Activated naive CD4-positive, alpha-beta T cell treated with anti-CD3 and anti-CD28 coated beads for 36 hours (primary cell): ENCODE measurements around the gene PPM1M. TPM values are rescaled to one million over a fixed set of nuclear protein-coding genes. Genes with fewer than 3 reads are reported as not detected.
A peak's percentile ranks its signal among the peaks of the same experiment; 100 is the strongest.

ENCODE experiments used
- CTCF ChIA-PET: fragments of 350-600 bp; sonication (Branson Sonifier 250); formaldehyde crosslinking; loops from one replicate; lab custom pipeline; 2021; ENCODE audit warnings: antibody characterized with exemption; lab: Charles Lee
- DNase-seq: peaks from one replicate; pipeline ENCODE4 v3.0.0-alpha.2; 2020
- H3K27ac Mint-ChIP-seq: one replicate; pipeline ENCODE4 v1.8.0; 2021; ENCODE audit warnings: mild to moderate bottlenecking, mixed read lengths
- H3K27me3 Mint-ChIP-seq: one replicate; pipeline ENCODE4 v1.8.0; 2021; ENCODE audit warnings: low read depth, mixed read lengths
- H3K36me3 Mint-ChIP-seq: one replicate; pipeline ENCODE4 v1.8.0; 2021; ENCODE audit warnings: low read depth, mixed read lengths
- H3K4me1 Mint-ChIP-seq: one replicate; pipeline ENCODE4 v1.8.0; 2021; ENCODE audit warnings: low read depth, mixed read lengths
- H3K4me3 Mint-ChIP-seq: one replicate; pipeline ENCODE4 v1.8.0; 2021; ENCODE audit warnings: mild to moderate bottlenecking, moderate library complexity, mixed read lengths
- H3K9me3 Mint-ChIP-seq: one replicate; pipeline ENCODE4 v1.8.0; 2021; ENCODE audit warnings: mixed read lengths
- intact Hi-C: fragments of 100-400 bp; cut with micrococcal nuclease; formaldehyde crosslinking; loops from one replicate; pipeline ENCODE4 v1.15.1; 2023
- total RNA-seq, 2 experiments: library from RNA; stranded (reverse); gene quantifications; one replicate each; pipeline ENCODE4 v1.2.3, GENCODE V29; 2021

PPM1M gene
- total RNA-seq, 2 experiments from 2014 or later = 107 to 108 TPM

DNA sequence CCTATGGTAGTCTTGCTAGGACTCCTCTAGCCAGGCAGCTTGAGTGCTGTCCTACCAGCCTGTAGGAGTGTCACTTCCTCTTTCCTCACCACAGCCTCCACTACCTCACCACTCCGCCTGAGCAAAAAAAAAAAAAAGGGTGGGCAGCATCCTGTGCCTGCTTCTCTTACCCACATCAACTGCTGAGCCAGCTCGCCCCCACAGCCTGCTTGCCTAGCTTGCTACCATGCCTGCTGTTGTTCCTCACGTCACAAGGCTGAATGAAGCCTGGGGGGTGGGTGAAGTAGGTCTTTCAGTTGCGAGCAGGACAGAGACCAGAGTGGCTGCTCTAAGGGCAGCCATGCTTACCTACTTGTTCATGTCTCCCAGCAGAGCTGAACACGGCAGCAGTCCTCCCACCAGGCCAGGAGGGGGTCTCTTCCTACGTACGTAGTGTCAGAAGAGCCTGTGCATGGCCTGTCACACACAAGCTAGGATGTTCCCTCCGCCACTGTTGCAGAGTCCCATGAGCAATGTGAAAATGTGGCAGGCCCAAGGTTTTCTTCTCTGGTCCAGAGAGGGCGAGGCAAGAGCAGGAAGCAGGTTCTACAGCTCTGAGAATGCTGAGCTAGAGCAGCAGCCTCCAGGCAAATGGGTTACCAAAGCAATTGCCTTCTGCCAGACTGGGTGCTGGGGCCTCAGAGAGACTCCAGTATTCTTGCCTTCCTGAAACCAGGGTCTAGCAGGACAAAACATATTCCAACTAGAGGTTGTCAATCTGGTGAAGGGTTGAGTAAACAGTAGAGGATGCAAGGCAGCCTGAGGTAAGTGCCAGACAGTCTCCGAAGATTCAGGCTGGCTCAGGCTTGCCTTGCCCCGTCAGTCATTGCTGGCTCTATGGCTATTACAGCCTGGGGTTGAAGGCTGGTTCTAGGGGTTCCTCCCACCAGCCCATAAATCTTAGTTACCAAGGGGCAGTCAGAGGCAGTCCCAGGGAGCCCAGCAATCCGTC lies 8.1 kb downstream of the PPM1M start:
- DNase-seq = peak; percentile 89
- intact Hi-C loops = loop anchor here (1.0 kb wide), 3 partner anchors 13 to 25 kb away; partner anchors contain the start of gene WDR82
- Mint-ChIP-seq H3K27ac (peak overlapping the region; percentile 99), H3K36me3 (peaks cover 84% of the 10 kb centered on the region), H3K27me3 (no peaks in the 10 kb centered on the region), H3K4me3 (peak overlapping the region; percentile 65), H3K9me3 (no peaks in the 10 kb centered on the region), H3K4me1 (peaks cover 89% of the 10 kb centered on the region)
- CTCF ChIA-PET = interaction anchor here (0.6 to 10.5 kb wide), 16 partner anchors 10 to 174 kb away, joined by 3 to 49 read pairs (median 4); partner anchors contain the start of genes DNAH1 and TWF2

DNA sequence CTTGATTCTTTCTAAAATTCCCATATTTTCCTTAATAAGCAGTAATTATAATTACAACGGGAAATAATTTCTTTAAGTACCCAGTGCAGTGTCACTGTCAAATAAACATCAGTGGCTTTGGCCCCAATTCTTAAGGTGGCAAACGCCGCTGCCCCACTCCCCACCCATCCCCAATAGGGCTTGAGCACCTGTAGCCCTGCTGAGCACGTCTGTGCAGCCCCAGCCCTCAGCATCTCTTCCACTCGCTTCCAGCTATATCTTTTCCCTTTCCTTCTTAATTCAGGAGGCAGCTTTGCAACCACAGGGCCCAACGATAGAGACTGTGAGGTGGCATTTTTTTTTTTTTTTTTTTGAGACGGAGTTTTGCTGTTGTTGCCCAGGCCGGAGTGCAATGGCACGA lies 9.0 kb downstream of the PPM1M start:
- Mint-ChIP-seq H3K36me3 (peaks cover 84% of the 10 kb centered on the region), H3K27ac (peak overlapping the region; percentile 99), H3K4me3 (no peak overlapping the region), H3K9me3 (no peaks in the 10 kb centered on the region), H3K27me3 (no peaks in the 10 kb centered on the region), H3K4me1 (peaks cover 87% of the 10 kb centered on the region)
- peak; percentile 6 for DNase-seq
- intact Hi-C loops = no loop called here
- CTCF ChIA-PET = interaction anchor here (1.0 to 2.7 kb wide), 4 partner anchors 13 to 62 kb away, joined by 3 to 13 read pairs (median 5); partner anchors contain the start of gene DNAH1

DNA sequence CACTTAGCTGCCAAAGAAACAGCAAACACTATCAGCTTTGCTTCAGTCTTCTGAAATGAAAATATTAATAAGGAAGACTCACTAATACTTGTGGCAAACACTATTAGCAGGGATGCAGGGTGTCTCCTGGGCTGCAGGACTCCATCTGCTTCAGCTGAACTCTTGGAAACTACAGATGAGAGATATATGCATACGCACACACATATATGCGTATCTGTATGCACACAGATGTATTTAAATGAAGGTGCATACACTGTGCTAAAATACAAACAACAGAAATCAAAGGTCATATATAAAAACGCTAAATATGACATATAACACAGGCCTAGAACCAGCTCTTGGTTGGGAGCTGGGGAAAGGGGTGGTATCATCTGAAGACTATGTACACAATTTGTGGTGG lies 10.6 kb downstream of the PPM1M start:
- H3K4me3 Mint-ChIP-seq = no peak overlapping the region
- intact Hi-C loops = no loop called here
- H3K36me3 Mint-ChIP-seq = peaks cover 91% of the 10 kb centered on the region
- H3K27me3 Mint-ChIP-seq = no peaks in the 10 kb centered on the region
- CTCF ChIA-PET = interaction anchor here (1.0 kb wide), 2 partner anchors 22 to 24 kb away, joined by 3 to 4 read pairs; partner anchors contain the start of gene WDR82
- no peaks in the 10 kb centered on the region for H3K9me3 Mint-ChIP-seq
- peaks cover 89% of the 10 kb centered on the region for H3K4me1 Mint-ChIP-seq
- no peak for DNase-seq
- peak overlapping the region; percentile 62 for H3K27ac Mint-ChIP-seq

DNA sequence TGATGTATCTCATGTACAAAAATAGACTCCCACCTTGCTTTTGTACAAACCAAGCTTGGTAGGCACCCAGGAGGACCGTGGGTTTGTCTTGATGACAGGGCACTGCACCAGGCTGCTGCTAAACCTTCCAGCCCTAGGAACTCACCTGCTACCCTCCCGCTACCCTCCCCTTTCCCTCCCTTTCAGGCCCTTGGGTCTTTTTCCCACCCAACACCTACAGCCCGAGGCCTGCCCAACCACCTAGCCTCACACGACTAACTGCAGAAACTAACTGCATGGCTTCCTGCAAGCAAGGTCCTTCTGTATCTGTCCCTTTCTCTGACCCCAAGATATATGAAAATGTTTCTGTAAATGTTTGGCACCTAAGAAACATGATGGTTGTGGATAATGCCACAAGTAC lies 11.1 kb downstream of the PPM1M start:
- CTCF ChIA-PET = interaction anchor here (1.0 kb wide), 2 partner anchors 22 to 23 kb away, joined by 3 to 4 read pairs; partner anchors contain the start of gene WDR82
- Mint-ChIP-seq H3K4me3 (no peak overlapping the region), H3K27me3 (no peaks in the 10 kb centered on the region), H3K36me3 (peaks cover 91% of the 10 kb centered on the region), H3K4me1 (peaks cover 94% of the 10 kb centered on the region), H3K9me3 (no peaks in the 10 kb centered on the region), H3K27ac (peak overlapping the region; percentile 62)
- intact Hi-C loops = no loop called here
- DNase-seq = no peak

DNA sequence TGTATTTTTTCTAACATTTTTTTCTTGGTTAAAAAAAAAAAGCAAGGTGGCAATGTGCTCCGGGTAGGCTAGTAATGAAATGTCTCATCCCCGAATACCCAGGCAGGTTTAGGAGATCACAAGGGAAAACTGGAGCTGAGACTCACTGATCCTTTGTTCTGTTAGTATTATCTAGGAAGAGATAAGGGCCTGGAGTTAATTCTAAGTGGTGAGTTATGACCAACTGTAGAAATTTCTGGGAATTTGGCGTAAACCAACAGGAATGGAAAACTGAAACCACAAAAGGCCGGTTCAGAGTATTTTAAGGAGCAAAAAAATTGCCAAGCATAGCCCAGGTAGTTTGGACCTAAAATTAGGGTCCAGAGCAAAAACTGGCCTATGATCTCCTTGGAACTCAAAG lies 12.4 kb downstream of the PPM1M start:
- Mint-ChIP-seq H3K4me3 (no peak overlapping the region), H3K27ac (peak overlapping the region; percentile 62), H3K27me3 (no peaks in the 10 kb centered on the region), H3K36me3 (peaks cover 92% of the 10 kb centered on the region), H3K4me1 (peaks cover 95% of the 10 kb centered on the region), H3K9me3 (no peaks in the 10 kb centered on the region)
- CTCF ChIA-PET = interaction anchor here (3.7 to 4.3 kb wide), 2 partner anchors 20 to 26 kb away, joined by 13 to 17 read pairs; partner anchors contain the start of gene WDR82
- no peak for DNase-seq
- intact Hi-C loops = no loop called here

DNA sequence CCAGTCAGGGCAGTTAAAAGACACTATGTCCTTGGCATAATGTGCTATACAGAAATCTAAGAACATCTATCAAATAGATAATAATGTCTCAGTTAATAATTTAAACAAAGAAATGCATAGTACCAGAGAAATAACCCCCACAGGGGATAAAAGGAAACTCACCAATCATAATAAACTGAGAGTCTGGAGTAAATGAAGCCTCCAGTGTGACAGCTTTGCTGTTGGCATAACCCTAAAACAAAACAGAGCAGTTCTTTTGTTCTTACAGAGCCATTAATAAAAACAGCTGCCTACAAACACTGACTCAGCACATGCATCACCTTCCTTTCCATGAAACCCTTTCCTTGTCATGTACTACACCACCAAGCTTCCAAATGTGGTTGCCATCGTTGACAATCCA lies 13.5 kb downstream of the PPM1M start:
- peaks cover 95% of the 10 kb centered on the region for H3K4me1 Mint-ChIP-seq
- H3K27ac Mint-ChIP-seq = peak overlapping the region; percentile 62
- H3K27me3 Mint-ChIP-seq = no peaks in the 10 kb centered on the region
- DNase-seq = no peak
- H3K9me3 Mint-ChIP-seq = no peaks in the 10 kb centered on the region
- peaks cover 92% of the 10 kb centered on the region for H3K36me3 Mint-ChIP-seq
- intact Hi-C loops = no loop called here
- no peak overlapping the region for H3K4me3 Mint-ChIP-seq
- CTCF ChIA-PET = interaction anchor here (0.7 to 4.3 kb wide), 6 partner anchors 10 to 27 kb away, joined by 3 to 17 read pairs (median 8); partner anchors contain the start of gene WDR82

DNA sequence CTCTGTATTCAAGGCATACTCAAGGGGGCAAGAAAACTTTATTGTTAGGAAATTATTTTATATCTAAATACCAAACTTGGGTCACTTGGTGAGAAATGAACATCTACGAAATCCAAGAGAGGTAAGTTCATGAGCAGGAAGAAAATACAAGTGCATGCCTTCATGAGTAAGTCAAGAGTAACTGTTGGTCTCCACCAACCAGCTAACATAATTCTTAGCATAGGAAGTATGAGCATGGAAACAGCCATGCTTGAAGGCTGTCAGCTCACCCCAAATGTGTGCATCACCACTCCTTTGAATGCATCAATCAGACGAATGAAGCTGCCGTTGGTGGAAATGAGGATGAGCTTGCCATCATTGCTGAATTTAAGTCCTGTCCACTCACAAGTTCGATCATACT lies 13.9 kb downstream of the PPM1M start:
- CTCF ChIA-PET = interaction anchor here (1.2 to 4.3 kb wide), 5 partner anchors 11 to 28 kb away, joined by 3 to 17 read pairs (median 13); partner anchors contain the start of gene WDR82
- Mint-ChIP-seq H3K27ac (peak overlapping the region; percentile 62), H3K27me3 (no peaks in the 10 kb centered on the region), H3K9me3 (no peaks in the 10 kb centered on the region), H3K36me3 (peaks cover 92% of the 10 kb centered on the region), H3K4me3 (no peak overlapping the region), H3K4me1 (peaks cover 95% of the 10 kb centered on the region)
- intact Hi-C loops = no loop called here
- no peak for DNase-seq

DNA sequence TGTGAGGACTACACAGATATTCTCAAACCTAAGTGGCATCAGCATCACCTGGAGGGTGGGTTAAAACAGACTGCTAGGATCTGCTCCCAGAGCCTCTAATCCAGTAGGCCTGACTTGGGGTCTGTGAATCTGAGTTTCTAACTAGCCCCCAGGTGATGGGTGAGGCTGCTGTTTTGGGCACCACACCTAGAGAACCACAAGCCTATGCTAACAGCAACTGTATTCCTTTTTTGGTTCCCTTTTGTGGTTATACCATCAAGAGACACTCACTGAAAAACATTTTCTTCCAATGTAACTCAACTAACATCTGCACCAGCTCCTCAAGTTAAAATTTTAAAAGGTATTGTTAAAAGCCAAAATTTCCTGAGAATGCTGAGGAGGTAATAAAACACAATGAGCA lies 16.9 kb downstream of the PPM1M start:
- intact Hi-C loops = no loop called here
- Mint-ChIP-seq H3K4me1 (peaks cover 90% of the 10 kb centered on the region), H3K4me3 (no peak overlapping the region), H3K9me3 (no peaks in the 10 kb centered on the region), H3K27ac (peak overlapping the region; percentile 90), H3K36me3 (peaks cover 93% of the 10 kb centered on the region), H3K27me3 (no peaks in the 10 kb centered on the region)
- DNase-seq = no peak
- CTCF ChIA-PET = no interaction called here

DNA sequence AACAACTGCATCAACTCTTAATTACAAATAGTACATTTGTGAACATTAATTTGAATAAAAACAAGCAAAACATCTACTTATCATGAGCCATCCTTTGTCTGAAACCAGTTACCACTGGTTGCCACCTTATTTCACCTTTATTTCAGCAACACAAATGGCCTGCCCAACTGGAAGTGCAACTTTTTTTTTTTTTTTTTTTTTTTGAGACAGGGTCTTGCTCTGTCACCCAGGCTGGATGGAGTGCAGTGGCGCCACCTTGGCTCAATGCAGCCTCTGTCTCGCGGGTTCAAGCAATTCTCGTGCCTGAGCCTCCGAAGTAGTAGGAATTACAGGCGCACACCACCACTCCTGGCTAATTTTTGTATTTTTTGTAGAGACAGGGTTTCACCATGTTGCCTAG lies 19.8 kb downstream of the PPM1M start:
- DNase-seq = no peak
- Mint-ChIP-seq H3K4me1 (peaks cover 89% of the 10 kb centered on the region), H3K27me3 (no peaks in the 10 kb centered on the region), H3K27ac (peak overlapping the region; percentile 79), H3K4me3 (no peak overlapping the region), H3K9me3 (no peaks in the 10 kb centered on the region), H3K36me3 (peaks cover 92% of the 10 kb centered on the region)
- intact Hi-C loops = no loop called here
- CTCF ChIA-PET = interaction anchor here (3.7 kb wide), 1 partner anchor 12 kb away, joined by 13 read pairs; no protein-coding TSS in a partner anchor

DNA sequence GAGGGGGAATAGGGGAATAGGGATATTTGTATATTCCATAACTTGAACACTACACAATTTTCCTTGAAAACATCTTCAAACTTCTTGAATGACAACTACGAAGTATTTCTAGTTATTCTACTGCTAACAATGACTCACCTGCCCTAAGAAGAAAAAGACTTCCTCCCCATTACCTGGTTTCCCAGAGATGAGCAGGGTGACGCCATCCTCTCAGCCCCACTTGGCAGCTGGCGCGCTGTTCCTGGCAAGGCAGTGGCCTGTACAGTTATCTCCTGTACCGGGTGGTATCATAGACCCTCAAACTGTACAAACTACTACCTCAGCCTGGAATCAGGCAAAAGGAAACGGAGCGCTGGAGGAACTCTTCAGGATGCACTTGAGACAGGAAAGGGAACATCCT lies 22.5 kb downstream of the PPM1M start:
- CTCF ChIA-PET = interaction anchor here (0.7 to 3.7 kb wide), 5 partner anchors 12 to 59 kb away, joined by 3 to 13 read pairs (median 4); no protein-coding TSS in a partner anchor
- Mint-ChIP-seq H3K4me1 (peaks cover 89% of the 10 kb centered on the region), H3K36me3 (peaks cover 91% of the 10 kb centered on the region), H3K27me3 (no peaks in the 10 kb centered on the region), H3K27ac (peak overlapping the region; percentile 98), H3K9me3 (no peaks in the 10 kb centered on the region), H3K4me3 (peak overlapping the region; percentile 70)
- intact Hi-C loops = loop anchor here (1.0 kb wide), 3 partner anchors 10 to 24 kb away; partner anchors contain the start of gene WDR82
- peak; percentile 90 for DNase-seq

DNA sequence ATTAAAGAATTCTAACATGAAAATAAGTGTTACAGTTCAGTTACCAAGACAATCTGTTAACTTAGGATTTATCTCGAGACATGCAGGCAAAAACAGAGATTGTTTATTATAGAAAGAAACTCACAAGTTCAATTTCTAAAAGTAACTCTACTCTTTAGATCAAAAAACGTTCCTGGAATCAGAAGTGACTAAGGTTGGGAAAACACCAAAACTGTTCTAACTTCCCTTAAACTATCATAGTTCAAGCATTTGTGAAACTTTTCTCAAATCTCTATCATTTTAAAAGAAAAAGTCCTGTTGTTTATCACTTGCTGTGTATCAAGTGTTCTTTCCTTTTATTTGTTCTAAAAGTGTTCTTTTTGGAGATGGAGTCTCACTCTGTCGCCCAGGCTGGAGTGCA lies 24.2 kb downstream of the PPM1M start:
- no peaks in the 10 kb centered on the region for H3K9me3 Mint-ChIP-seq
- H3K27me3 Mint-ChIP-seq = no peaks in the 10 kb centered on the region
- H3K4me3 Mint-ChIP-seq = peak overlapping the region; percentile 80
- peaks cover 91% of the 10 kb centered on the region for H3K36me3 Mint-ChIP-seq
- CTCF ChIA-PET = interaction anchor here (1.2 to 2.3 kb wide), 2 partner anchors 29 to 35 kb away, joined by 3 to 10 read pairs; no protein-coding TSS in a partner anchor
- H3K27ac Mint-ChIP-seq = peak overlapping the region; percentile 98
- H3K4me1 Mint-ChIP-seq = peaks cover 89% of the 10 kb centered on the region
- DNase-seq = no peak
- intact Hi-C loops = loop anchor here (5.0 to 10.0 kb wide), 3 partner anchors 418 to 1655 kb away; partner anchors contain the start of genes CISH, GNL3, MAPKAPK3 and PBRM1
